ENCODE data around the gene ALKBH5.

DNA sequence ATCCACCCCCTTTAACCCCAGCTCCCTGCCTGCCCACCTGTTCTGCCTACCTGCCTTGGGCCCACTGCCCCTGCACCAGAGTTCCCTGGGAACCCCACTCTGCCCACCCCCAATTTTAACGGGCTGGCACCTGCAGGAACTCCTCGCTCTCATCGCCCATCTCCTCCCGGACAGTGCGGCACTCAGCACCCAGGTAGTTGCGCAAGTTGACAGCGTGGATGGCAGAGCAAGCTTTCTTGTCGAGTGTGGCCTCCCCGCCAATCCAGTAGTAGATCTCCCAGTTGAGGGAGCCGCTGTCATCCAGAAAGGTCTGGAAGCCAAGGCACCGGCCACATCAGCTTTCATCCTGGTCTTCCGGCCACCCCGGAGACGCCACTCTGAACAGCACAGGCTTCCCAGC is 67.1 kb downstream of the ALKBH5 start:
- TF ChIP-seq, protein P1, sequence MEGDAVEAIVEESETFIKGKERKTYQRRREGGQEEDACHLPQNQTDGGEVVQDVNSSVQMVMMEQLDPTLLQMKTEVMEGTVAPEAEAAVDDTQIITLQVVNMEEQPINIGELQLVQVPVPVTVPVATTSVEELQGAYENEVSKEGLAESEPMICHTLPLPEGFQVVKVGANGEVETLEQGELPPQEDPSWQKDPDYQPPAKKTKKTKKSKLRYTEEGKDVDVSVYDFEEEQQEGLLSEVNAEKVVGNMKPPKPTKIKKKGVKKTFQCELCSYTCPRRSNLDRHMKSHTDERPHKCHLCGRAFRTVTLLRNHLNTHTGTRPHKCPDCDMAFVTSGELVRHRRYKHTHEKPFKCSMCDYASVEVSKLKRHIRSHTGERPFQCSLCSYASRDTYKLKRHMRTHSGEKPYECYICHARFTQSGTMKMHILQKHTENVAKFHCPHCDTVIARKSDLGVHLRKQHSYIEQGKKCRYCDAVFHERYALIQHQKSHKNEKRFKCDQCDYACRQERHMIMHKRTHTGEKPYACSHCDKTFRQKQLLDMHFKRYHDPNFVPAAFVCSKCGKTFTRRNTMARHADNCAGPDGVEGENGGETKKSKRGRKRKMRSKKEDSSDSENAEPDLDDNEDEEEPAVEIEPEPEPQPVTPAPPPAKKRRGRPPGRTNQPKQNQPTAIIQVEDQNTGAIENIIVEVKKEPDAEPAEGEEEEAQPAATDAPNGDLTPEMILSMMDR (IDR thresholded peaks at IDR 0.05; ENCODE audit: low read depth, low read length, poor library complexity, severe bottlenecking) = no peak
- TF ChIP-seq EZH2phosphoT487 (IDR thresholded peaks at IDR 0.05; ENCODE audit: borderline replicate concordance, low read length) = no peak
